Endometrial microvascular endothelial cells (primary cell): ENCODE results near the gene GCLM. TPM values are rescaled to one million over a fixed set of nuclear protein-coding genes. Genes with fewer than 3 reads are reported as not detected.
"Not testable (repeated sequence)": the region's sequence is repeated elsewhere in the genome, so short reads cannot be mapped to it uniquely, and the experiment has no call there.

Experiments used
- in situ Hi-C: cut with HindIII; loops from 2 replicates; pipeline ENCODE4 v1.10.0; 2017; ENCODE audit warnings: low sequenced_read_pairs, low pct_unique_long_range_greater_than_20kb; ENCODE audit errors: inconsistent ontology term
- total RNA-seq: library from RNA; depleted of rRNA; stranded (reverse); fragments of >200 nt; gene quantifications from one replicate; pipeline ENCODE4 v1.2.3, GENCODE V29; 2015; ENCODE audit errors: inconsistent ontology term

GCLM gene
- total RNA-seq, 1 donor from 2014 or later: 43.9 TPM

DNA sequence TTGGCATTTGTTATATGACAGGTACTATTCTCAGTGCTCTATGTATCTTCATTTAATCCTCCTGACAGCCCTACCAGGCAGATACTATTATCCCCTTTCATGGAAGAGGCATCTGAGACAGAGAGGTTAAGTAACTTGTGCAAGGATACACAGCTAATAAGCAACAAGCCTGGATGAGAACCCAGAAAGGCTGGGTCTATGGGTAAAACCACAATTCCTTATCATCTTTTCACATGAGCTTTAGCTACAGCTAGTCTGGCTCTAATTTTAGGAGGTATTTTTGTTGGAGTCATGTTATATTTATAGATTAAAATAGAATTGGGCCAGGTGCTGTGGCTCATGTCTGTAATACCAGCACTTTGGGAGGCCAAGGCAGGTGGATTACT is 57.9 kb downstream of the GCLM start:
- in situ Hi-C loops: no loop called here

GRCh38 chr1:93850687-93851326 is 58.4 kb downstream of the GCLM start:
- in situ Hi-C loops: not testable (repeated sequence)

- in situ Hi-C loops: no loop called here
Observed at GRCh38 chr1:93848350-93848883, 60.8 kb downstream of the GCLM start.

GRCh38 chr1:93847811-93848288 is 61.4 kb downstream of the GCLM start:
- in situ Hi-C loops: no loop called here

GRCh38 chr1:93846992-93847810 is 62.0 kb downstream of the GCLM start:
- in situ Hi-C loops: no loop called here

DNA sequence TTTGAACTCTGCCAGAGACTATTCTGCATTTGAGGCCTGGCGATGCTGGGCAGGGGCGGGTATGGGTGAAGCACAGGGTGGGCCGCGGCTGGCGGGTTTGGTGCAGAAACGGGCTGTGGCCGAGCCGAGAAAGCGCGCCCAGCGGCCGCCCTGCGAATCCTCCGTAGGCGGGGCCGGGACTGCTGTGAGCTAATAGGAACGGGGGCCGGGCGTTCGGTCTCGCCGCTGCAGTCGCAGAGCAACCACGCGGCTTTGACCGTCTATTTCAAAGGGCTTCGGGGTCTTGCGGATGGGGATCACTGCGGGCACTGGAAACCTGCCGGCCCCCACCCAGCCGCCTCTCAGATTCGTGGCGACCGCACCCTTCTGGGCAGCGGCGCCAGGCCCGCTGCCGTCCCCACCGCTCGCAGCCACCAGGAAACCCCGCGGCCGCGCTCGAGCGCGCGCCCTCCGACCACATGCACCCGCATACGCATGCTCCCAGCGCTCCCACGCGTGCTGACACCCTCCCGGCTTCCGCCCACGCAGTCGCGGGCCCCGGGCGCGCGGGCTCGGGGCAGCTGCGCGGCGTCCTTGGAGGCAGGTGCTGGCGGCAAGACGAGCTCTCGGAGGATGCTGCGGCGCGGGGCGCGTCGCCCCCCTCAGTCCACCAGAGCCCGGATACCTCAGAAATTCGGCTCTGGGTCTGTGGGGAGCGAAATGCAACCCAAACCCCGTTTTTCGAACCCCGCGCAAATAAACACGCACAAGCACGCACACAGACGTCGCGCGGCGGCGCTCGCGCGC is 62.8 kb downstream of the GCLM start:
- in situ Hi-C loops: no loop called here

- in situ Hi-C loops: no loop called here
Observed at GRCh38 chr1:93845538-93846205, 63.6 kb downstream of the GCLM start.

GRCh38 chr1:93844262-93845045 is 64.8 kb downstream of the GCLM start:
- in situ Hi-C loops: no loop called here

DNA sequence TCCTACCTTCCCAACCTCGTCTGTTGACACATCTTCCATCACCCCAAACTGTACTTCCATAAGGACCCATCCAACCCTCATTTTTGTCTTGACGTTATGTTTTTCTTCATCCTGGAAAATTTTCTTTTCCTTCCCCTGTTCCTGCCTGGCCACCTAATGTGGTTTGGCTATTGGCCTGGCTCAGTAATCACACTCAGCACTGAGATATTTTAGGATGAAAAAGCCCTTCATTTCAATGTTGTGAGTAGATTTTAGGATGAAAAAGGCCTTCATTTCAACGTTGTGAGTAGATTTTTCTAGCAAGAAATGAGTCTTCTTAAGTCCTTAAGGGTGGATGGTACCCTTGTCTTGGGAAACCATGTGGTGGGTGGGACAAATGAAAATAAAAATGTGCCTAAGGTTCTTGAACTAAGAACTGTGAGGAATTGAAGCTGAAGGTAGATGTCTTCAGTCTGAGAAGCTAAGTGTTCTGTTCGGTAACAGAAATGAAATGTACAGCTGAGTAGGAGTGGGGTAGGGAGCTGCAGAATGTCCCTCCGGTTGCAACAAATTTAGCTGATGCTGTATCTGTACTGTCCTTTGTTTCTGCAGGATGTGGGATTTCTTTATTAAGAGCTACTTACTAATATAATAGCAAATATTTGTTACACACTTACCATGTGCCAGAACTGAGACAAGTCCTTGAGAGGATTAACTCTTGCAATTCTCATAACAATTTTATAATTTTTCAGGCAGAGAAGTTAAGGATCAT is 66.3 kb downstream of the GCLM start:
- in situ Hi-C loops: no loop called here

DNA sequence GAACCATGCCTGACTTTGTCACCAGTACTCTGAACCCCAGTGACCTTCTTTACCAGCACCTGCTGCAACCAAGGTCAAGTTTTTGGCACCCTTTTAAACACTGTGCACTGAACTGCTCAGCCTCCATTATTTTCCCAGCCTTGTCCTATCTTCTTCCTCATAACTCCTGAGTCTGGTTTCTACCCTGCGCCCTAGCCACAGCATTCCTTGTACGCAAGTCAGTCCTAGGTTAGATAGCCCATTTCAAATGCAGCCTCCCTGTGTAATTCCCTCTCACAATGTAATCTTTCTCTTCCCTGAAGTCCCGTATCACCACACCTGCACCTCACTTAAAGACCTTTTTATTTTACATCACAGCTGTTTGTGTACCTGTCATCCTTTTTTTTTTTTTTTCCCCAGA is 67.5 kb downstream of the GCLM start:
- in situ Hi-C loops: no loop called here

- in situ Hi-C loops: no loop called here
Observed at GRCh38 chr1:93840956-93841482, 68.2 kb downstream of the GCLM start.

DNA sequence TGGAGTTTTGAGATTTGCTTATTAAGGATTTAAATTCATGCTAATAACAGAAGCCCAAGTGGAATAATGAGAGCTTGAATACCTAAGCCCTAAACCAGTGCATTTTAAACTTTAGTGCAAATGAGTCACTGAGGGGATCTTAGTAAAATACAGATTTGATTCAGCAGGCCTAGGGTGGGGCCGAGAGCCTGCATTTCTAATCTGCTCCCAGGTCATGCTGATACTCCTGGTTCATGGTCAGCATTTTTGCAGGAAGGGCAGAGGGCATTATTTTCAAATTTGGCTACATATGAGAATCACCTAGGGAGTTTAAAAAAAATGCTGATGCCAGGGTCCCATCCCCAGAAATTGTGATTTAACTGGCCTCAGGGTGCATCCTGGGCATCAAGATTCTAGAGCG is 69.5 kb downstream of the GCLM start:
- in situ Hi-C loops: no loop called here

GRCh38 chr1:93839307-93839706 is 69.9 kb downstream of the GCLM start:
- in situ Hi-C loops: no loop called here

DNA sequence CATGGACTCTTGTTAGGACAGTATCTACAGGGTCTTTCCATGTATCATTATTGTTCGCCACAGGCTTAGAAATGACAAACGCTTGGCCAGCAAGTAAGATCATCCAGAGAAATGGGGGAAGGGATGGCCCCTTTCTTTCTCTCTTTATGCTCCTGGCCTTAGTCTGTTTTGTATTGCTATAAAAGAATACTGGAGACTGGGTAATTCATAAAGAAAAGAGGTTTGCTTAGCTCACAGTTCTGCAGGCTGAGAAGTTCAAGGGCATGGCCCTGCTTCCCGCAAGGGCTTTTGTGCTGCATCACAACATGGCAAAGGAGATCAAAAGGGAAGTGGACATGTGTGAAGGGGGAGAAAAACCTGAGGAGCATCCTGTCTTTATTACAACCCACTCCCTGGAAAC is 71.3 kb downstream of the GCLM start:
- in situ Hi-C loops: no loop called here
